ENCODE results near the gene AOAH.

DNA sequence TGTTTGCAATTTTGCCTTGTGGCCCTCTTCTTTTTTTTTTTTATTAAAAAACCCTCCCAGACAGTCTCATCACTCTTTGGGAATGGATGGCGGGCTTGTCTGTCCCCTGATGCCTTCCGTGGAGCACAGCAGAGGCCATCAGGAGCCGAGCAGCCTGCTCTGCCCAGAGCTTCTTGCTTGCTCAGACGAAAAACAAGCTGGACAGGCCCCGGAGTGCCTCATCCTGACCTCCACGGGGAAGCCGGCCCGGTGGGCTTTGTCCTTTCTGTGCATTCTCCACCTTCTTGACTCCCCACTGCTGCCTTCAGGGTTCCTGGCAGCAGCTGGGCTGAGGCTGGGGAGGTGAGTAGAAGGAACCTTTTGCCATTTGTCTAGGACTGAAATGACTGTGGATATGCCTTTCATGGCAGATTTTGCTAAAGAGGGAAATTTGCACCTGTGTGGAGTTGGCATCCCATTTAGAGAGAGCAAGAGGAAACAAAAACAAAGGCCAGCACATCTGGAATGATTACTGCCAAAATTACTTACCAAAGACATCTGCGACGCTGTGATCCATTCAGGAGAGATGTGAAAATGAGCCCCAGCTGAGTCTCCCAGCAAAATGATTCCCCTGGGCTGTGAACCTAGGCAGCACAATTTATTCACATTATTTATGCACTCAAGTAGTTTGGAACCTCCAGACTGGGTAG lies 108.3 kb downstream of the AOAH start:
- TF ChIP-seq GABPA (IDR thresholded peaks at IDR 0.05; ENCODE audit: low read depth) (no peak), POLR2AphosphoS5 (IDR thresholded peaks at IDR 0.05; ENCODE audit: low read depth) (no peak)
- TF ChIP-seq, protein P1, sequence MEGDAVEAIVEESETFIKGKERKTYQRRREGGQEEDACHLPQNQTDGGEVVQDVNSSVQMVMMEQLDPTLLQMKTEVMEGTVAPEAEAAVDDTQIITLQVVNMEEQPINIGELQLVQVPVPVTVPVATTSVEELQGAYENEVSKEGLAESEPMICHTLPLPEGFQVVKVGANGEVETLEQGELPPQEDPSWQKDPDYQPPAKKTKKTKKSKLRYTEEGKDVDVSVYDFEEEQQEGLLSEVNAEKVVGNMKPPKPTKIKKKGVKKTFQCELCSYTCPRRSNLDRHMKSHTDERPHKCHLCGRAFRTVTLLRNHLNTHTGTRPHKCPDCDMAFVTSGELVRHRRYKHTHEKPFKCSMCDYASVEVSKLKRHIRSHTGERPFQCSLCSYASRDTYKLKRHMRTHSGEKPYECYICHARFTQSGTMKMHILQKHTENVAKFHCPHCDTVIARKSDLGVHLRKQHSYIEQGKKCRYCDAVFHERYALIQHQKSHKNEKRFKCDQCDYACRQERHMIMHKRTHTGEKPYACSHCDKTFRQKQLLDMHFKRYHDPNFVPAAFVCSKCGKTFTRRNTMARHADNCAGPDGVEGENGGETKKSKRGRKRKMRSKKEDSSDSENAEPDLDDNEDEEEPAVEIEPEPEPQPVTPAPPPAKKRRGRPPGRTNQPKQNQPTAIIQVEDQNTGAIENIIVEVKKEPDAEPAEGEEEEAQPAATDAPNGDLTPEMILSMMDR (IDR thresholded peaks at IDR 0.05; ENCODE audit: insufficient read depth, low read length): no peak
- TF ChIP-seq, protein P2, sequence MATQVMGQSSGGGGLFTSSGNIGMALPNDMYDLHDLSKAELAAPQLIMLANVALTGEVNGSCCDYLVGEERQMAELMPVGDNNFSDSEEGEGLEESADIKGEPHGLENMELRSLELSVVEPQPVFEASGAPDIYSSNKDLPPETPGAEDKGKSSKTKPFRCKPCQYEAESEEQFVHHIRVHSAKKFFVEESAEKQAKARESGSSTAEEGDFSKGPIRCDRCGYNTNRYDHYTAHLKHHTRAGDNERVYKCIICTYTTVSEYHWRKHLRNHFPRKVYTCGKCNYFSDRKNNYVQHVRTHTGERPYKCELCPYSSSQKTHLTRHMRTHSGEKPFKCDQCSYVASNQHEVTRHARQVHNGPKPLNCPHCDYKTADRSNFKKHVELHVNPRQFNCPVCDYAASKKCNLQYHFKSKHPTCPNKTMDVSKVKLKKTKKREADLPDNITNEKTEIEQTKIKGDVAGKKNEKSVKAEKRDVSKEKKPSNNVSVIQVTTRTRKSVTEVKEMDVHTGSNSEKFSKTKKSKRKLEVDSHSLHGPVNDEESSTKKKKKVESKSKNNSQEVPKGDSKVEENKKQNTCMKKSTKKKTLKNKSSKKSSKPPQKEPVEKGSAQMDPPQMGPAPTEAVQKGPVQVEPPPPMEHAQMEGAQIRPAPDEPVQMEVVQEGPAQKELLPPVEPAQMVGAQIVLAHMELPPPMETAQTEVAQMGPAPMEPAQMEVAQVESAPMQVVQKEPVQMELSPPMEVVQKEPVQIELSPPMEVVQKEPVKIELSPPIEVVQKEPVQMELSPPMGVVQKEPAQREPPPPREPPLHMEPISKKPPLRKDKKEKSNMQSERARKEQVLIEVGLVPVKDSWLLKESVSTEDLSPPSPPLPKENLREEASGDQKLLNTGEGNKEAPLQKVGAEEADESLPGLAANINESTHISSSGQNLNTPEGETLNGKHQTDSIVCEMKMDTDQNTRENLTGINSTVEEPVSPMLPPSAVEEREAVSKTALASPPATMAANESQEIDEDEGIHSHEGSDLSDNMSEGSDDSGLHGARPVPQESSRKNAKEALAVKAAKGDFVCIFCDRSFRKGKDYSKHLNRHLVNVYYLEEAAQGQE (IDR thresholded peaks at IDR 0.05; ENCODE audit: insufficient replicate concordance, low read depth): no peak
